ENCODE results near the gene CBLN1. TPM values are rescaled to one million over a fixed set of nuclear protein-coding genes. Genes with fewer than 3 reads are reported as not detected.

CBLN1 gene
- total RNA-seq, 1 experiment from 2014 or later = 5.6 TPM

- WGBS (ENCODE audit: extremely low coverage, insufficient read length, low lambda C conversion rate) = no CpG with 5 or more reads among the region's 37 CpGs
- Histone ChIP-seq H3K27ac (ENCODE audit: insufficient read length, low read depth, low read length) (no peak overlapping the region), H3K27me3 (ENCODE audit: insufficient read depth, low read length) (peaks cover 74% of the 10 kb centered on the region), H3K9ac (ENCODE audit: extremely low read depth, insufficient read length, low read length) (no peak overlapping the region), H3K56ac (ENCODE audit: insufficient read length, low read depth, low read length) (no peak overlapping the region), H3K4me2 (ENCODE audit: insufficient read depth, insufficient read length, low read length) (peak overlapping the region; percentile 49), H3K18ac (ENCODE audit: insufficient read length, low read depth, low read length) (no peak overlapping the region), H3K4me1 (ENCODE audit: insufficient read depth, low read length) (no peaks in the 10 kb centered on the region), H2AFZ (ENCODE audit: low read length) (no peak overlapping the region), H4K5ac (ENCODE audit: insufficient read length, low read depth, low read length) (no peak overlapping the region), H3K23ac (ENCODE audit: insufficient read length, low read depth, low read length) (no peak overlapping the region), H2BK15ac (ENCODE audit: low read depth, low read length) (no peak overlapping the region), H3K79me2 (ENCODE audit: insufficient read depth, low read length) (no peaks in the 10 kb centered on the region), H4K8ac (replicated peaks; ENCODE audit: insufficient read length, low read depth, low read length) (no peak overlapping the region), H4K91ac (ENCODE audit: insufficient read length, low read depth, low read length) (no peak overlapping the region), H3K23me2 (ENCODE audit: insufficient read length, low read depth, low read length, poor library complexity, severe bottlenecking) (peaks cover 26% of the 10 kb centered on the region), H4K20me1 (ENCODE audit: control insufficient read depth, insufficient read depth, insufficient read length) (no peaks in the 10 kb centered on the region), H2BK20ac (ENCODE audit: low read depth, low read length, poor library complexity, severe bottlenecking) (no peak overlapping the region), H3K79me1 (ENCODE audit: insufficient read depth, low read depth, low read length, poor library complexity, severe bottlenecking) (no peaks in the 10 kb centered on the region), H2BK12ac (ENCODE audit: insufficient read length, low read depth, low read length) (no peak overlapping the region), H2BK5ac (ENCODE audit: insufficient read length, low read length) (no peak overlapping the region), H3K14ac (ENCODE audit: insufficient read depth, low read length) (no peak overlapping the region), H2BK120ac (ENCODE audit: low read depth, low read length, poor library complexity, severe bottlenecking) (no peak overlapping the region), H3K9me3 (ENCODE audit: control insufficient read depth, low read depth, low read length) (no peaks in the 10 kb centered on the region), H3T11ph (ENCODE audit: low read length) (no peak overlapping the region), H3K4ac (ENCODE audit: low read depth, low read length) (no peak overlapping the region), H2AK5ac (ENCODE audit: insufficient read length, low read length) (no peak overlapping the region)
- Mint-ChIP-seq H3K4me3 (peak overlapping the region; percentile 61 to 83), H3K27ac (no peak overlapping the region), H3K9me3 (peaks cover 0 to 6% of the 10 kb centered on the region in 2 experiments; a peak in 2 of 5 replicates), H3K27me3 (ENCODE audit: low read depth) (peaks cover 93% of the 10 kb centered on the region), H3K4me1 (peaks cover 37 to 64% of the 10 kb centered on the region in 2 experiments), H3K36me3 (ENCODE audit: insufficient read depth in 1 of 3, low read depth in 3 of 3) (no peaks in the 10 kb centered on the region; a peak in 2 of 7 replicates)
- TF ChIP-seq, protein P1, sequence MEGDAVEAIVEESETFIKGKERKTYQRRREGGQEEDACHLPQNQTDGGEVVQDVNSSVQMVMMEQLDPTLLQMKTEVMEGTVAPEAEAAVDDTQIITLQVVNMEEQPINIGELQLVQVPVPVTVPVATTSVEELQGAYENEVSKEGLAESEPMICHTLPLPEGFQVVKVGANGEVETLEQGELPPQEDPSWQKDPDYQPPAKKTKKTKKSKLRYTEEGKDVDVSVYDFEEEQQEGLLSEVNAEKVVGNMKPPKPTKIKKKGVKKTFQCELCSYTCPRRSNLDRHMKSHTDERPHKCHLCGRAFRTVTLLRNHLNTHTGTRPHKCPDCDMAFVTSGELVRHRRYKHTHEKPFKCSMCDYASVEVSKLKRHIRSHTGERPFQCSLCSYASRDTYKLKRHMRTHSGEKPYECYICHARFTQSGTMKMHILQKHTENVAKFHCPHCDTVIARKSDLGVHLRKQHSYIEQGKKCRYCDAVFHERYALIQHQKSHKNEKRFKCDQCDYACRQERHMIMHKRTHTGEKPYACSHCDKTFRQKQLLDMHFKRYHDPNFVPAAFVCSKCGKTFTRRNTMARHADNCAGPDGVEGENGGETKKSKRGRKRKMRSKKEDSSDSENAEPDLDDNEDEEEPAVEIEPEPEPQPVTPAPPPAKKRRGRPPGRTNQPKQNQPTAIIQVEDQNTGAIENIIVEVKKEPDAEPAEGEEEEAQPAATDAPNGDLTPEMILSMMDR (conservative IDR thresholded peaks at IDR 0.05) = no peak
- no peak for DNase-seq
Observed at GRCh38 chr16:49280841-49281371, 732 bp downstream of the CBLN1 start.

Data from H9 (cell line).